Renal cortex interstitium (tissue), 11 donors: Measurements from ENCODE around the gene FMN1. TPM values are rescaled to one million over a fixed set of nuclear protein-coding genes. Genes with fewer than 3 reads are reported as not detected.
"Not testable (repeated sequence)": the region's sequence is repeated elsewhere in the genome, so short reads cannot be mapped to it uniquely, and the experiment has no call there.

ENCODE experiments used
- DNase-seq, 11 donors: peaks; one replicate each; pipeline ENCODE4 v3.0.0-alpha.2; 2013; ENCODE audit warnings: low read depth in 9 of 11, low spot score in 4 of 11; ENCODE audit errors: extremely low read depth in 1 of 11
- polyA plus RNA-seq, 3 donors: library from polyadenylated mRNA; unstranded; fragments of 120-200 nt; gene quantifications; one replicate each; pipeline ENCODE4 v1.2.1, GENCODE V29; 2013; ENCODE audit not compliant: insufficient read length in 3 of 3

FMN1 gene
- polyA plus RNA-seq, 3 donors, result 16.9 to 21.1 (median 19.9) TPM

DNA sequence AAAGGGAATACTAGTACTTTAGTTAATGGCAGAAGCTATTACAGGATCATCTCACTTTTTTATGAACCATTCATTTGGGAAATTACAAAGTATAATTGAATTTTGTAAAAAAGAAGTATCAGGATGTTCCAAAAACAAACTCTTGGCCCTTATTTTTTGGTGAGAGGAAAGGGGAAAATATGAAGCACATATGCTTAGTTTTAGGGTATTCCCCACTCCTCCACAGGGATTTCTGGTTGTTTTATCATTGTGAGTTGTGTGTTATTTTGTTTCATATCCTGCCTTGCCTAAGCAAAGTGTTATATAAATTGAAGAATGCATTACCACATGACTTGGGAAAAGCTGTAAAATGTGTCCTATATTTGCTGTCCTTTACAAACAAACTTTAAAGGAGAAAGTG, 227.0 kb downstream of the FMN1 start:
- DNase-seq, result no peak

DNA sequence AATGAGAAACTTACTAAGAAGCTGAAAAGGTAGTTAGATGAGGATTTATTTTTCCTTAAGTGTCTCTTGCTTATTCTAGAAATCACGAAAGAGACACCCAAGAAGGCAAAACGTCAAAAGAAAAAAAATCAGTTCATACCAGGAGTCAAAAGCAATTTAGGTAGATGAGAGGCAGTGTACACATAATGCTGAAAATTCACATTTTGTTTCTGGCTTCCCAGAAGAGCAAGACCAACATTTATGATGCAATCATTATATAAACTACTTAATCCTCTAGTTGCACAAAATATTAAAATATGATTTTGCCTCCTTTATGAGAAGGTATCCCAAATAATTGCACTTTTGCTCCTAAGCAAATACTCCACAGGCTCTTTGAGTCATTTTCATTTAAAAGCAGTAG, 228.0 kb downstream of the FMN1 start:
- DNase-seq, result no peak

DNA sequence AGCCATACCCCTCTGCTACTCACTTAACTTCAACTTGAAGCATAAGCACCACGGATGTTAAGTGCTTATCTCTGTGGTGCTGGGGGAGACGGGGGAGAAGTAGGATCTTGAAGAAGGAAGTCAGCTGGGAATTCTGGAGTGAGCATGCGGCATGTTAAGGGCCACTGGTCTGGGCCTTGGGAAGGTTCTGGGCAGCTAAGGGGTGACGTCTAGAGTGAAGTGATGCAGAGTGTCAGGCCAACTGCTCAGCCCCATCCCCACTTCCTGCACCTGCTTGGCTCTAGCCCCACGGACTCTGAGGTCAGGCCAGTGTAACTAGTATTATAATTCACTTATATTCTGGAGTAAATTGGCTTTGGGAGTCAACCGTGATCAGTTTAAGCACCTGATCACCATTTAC, 228.6 kb downstream of the FMN1 start:
- no peak for DNase-seq

DNA sequence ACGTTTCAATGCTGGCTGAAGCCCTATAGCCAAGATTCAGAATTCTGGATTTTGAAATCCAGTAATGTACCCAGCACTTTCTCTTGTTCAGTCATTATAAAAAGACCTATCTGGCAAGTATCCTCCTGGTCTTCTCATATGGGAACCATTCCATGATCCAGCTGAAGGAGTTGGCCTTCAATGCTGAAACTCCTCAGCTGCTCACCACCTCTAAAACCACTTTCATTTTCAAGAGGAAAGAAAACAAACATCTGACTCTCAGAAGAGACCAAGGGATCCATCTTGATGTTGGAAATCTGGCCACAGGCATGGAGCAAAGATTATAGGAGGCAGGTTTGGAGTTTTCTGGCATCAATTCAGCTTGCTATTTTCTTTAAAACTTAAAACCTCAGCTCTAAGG, 235.4 kb downstream of the FMN1 start:
- no peak for DNase-seq

DNA sequence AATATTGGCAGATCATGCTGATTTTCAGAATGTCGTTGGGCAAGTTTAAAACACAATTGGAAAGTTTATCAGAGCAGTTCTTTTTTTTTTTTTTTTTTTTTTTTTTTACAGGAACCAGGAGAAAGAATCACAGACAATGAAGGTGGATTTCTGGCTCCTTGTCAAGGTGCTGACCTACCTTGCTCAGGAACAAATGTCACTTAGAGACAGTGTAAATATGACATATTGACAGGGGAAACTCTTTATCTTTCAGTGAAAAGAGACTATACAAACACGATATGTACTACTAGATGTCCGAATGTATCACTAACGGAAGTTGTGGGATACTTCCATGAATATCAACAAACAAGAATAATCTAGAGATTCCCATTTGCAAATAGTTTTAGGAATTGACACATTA, 237.3 kb downstream of the FMN1 start:
- DNase-seq, result no peak

DNA sequence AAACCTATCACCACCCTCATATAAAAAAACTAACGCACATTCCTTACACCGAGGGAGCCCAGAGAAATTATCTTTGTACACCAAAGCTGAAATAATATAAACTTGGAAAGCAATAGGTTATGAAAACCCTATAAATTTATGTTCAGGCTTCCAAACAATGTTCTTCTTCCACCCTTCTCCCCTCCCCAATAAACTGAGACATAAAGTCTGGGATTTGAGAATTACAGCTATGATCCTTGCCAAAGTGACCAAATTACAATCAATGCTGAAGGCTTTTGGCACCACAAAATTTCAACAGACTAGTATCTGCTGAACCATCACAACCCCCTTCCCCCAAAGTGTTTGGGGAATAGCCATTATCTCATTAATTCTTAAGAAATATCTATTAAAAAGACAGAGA, 237.8 kb downstream of the FMN1 start:
- no peak for DNase-seq

DNA sequence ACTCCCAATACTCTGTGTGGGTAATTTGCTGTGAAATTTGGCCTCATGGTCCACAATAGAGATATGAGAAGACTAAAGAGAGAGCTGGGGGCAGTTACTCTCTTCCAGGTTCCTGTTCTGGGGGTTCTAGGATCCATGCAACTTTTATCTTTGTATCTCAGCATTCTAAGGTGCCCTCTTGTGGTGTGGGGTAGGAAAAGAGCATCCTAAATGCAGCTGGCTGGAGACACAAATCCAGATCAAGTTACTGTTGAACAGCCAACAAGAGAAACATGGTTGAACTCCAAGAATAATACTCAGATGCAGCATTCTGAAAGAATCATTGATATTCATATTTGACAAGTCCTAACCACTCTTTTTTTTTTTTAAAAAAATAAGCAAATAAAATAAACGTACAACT, 238.5 kb downstream of the FMN1 start:
- peak in 6 of 11 donors; percentile 23 to 46 (median 30) for DNase-seq

DNA sequence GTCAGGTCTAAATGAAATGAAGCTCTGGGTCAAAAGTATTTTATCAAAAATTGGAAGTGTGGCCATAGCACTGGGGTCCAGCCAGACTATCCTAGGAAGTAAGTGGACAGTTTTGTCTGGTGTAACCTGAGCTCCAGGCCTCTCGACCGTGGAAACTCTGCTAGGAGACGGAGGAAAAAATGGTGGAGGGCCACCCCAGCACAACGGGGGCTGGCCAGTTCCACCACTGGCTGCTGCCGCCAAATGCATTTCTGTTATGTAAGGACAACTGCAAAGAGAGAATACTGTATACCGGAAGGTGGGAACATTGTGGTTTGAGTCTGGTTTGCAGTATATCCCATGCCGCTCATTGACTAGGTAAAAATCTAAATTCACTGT, 241.0 kb downstream of the FMN1 start:
- DNase-seq, result peak in 6 of 11 donors; percentile 3 to 31 (median 16)

DNA sequence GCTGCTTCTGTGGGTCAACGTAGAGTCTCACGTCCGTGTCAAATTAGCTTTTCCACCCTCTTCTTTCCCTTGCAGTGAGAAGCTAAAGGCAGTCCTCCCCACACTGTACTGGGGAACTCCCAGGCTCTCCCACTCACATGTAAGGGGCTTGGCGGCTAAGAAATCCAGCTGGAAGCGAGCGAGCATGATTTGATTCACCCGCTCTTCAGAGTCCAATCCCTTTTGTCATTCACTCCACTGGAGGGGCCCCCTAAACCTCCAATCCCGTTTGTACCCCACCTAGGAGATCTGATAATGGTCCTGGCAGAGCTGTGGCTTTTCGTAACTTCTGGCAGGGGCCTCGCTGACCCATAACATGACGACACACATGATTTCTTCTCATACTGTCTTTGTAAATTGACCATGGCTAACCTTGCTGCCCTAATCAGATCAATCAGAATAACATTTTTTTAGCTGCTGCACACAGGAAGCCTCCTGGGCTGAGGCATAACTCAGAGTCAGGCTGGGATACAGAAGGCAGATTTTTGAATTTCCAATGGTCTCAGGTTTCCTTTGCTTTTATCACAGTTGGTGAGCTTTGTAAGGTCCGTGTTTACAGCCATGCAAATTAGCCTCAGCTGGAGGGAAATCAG, 241.5 kb downstream of the FMN1 start:
- DNase-seq, result peak in 9 of 11 donors; percentile 25 to 53 (median 32)

DNA sequence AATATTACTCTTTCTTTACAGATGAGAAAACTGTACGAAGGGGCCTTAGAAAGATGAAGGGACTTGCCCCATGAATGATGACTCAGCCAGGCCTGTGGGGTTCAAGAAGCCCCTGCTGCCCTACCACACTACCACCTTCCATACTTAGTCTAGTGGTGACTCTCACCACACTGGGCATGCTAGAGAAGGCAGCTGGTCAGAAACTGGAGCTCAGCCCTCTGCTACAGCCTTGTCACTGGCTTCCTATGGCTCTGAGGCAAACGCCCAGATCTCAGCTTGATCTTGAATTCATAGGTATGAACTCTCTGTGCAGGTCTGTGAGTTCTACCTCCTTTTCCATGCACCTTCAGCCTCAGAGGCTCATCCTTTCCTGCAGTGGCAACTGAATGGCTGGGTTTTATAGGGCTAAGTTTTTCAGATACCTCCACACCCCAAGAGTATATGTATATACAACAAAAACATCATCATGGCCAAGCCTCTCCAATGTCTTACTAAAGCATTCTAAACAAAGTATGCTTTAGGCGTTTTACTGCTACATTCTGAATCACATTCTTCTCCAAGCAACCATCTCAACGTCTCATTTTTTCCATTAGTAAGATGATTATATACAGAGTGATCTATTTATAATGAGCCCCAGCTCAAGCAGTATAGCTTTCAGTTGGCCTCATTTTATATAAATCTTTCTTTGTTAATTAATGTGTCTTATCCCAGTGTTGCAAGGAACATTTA, 242.6 kb downstream of the FMN1 start:
- DNase-seq, result no peak

DNA sequence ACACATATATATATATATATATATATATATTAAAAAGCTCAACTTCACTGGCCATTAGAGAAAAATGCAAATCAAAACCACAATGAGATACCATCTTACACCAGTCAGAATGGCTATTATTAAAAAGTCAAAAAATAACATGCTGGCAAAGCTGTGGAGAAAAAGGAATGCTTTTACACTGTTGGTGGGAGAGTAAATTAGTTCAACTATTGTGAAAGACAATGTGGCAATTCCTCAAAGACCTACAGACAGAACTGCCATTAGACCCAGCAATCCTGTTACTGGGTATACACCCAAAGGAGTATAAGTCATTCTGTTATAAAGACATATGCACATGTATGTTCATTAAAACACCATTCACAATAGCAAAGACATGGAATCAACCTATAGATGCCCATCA, 244.5 kb downstream of the FMN1 start:
- not testable (repeated sequence) for DNase-seq

DNA sequence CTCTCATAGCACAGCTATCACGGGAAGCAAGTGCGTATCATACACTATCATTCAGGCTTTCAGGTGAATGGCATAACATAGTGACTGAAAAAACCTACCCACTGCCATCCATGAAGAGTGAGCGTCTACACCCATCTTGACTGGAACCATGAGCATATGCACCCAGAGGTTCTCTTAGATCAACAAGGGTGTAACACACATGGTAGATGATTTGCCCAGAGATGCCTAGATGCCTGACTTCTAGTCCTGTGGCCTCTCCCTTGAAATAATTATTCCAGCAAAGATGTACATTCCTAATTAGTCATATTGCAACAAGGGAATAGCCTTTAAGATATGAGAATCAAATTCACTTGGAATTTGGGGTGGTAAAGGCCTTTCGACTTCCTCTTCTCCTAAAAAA, 248.3 kb downstream of the FMN1 start:
- DNase-seq, result no peak

DNA sequence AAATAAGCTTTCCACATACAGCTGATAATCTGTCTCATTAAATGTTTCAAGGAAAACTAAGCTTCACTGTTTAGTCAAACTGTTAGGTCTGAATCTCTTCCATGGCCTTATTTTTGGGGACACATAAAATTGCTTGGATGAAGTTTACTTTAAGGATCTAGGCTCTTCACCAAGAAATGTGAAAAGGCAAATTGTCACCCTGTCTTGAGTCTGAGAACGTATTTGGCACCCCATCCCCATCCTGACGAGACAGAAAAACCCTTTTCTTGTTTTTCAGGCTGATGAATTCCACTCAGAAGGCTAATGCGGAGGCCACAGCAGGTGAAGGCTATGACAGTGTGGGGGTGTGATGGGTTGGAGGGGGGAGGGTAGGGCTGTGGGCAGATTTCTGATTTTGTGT, 250.1 kb downstream of the FMN1 start:
- no peak for DNase-seq

DNA sequence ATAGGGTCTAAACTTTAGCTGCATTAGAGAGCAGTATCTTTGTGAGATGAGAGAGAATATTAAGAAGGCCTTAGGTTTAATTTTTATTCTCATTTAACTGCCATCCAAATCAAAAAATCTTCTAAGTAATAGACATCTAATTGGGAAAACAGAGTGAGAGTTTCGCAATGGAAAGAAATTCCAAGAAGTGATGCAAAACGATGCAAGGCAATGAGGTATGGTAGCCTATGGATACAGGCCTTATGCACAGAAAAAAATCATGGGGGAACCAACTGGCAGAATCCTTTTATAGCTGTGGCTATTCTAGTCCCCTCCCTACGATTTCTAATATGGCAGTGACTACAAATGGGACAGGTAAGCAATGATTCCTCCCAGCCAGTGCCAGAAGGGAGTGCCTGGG, 250.8 kb downstream of the FMN1 start:
- DNase-seq, result no peak

DNA sequence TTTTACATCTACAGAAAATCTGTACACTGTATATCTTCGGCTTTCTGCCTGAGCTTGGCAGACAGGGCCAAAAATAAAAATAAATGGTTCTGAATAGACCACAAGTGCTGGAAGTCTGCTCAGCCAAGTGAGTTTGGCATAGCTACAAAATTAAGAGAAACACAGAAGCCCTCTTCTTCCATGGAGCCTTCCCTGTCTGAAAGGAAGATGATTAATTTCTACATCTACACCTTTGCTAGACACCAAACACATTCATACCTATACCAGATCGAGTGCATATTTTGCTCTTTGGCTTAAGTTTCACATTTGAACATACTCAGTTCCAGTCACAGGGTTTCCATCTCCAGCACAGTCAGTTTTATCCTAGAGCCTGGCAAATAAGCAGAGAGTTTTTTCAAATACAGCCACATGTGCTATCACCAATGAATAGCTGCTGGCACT, 252.1 kb downstream of the FMN1 start:
- DNase-seq, result no peak

DNA sequence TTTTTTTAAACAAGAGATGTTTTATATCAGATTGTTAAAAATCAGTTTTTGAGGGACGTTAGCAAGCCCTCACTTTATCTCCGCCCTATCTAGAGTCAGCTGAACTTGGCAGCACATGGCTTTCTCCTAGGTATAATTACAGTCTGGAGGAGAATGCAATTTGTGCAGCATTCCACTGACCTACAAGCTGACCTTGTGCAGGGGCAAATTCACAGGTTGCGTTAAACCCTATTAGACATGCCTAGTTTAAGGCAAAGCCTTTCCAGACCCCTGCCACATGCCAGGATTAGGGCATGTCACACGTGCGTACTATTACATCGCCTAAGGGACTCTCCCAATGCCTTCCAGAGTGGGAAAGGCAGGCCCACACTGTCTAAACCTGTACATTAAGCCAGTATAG, 252.7 kb downstream of the FMN1 start:
- DNase-seq, result no peak

DNA sequence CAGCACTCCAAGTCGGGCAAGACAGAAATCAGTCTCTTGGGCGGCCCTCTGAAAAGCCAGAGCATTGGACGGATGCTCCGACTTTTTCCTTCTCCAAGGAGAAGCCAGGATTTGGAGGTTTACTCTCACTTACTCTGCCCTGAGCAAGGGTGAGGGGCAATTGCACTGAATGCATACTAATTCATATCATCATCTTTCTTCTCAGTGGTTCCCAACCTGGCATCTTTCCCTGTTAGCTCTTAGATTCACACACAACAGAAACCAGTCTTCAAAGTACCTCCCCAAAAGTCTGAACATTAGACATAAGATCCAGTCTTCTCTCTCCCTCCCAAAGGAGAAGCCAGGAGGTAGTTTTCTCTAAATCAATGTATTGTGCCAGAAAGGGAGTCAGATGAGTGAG, 257.5 kb downstream of the FMN1 start:
- DNase-seq, result no peak

DNA sequence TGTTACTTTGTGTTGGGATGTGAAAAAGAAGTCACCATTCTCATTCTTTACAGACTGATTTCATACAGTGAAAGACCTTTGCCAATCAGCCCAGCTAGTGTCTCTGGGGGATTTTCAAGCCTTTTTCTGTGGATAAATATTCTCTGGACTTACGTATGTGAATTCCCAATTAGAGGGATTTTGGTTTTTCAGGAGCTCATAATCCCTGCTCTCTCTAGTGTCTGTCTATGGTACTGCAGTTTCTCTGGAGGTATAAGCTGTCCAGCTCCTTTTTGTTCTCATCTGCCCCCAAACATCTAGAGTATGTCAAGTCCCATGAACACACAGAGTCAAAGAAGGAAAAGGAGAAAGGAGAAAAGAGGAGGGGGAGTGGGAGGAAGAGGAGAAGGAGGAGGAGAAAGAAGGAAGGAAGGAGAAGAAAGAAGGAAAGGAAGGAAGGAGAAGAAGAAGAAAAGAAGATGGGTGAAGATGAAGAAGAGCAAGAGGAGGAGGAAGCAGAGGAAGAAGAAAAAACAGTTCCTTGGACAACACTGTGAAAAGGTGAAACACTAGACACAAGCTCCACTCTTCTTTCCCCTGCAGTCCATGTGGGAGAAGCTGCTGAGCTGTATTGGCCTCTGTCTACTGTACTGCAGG, 258.1 kb downstream of the FMN1 start:
- DNase-seq, result no peak

DNA sequence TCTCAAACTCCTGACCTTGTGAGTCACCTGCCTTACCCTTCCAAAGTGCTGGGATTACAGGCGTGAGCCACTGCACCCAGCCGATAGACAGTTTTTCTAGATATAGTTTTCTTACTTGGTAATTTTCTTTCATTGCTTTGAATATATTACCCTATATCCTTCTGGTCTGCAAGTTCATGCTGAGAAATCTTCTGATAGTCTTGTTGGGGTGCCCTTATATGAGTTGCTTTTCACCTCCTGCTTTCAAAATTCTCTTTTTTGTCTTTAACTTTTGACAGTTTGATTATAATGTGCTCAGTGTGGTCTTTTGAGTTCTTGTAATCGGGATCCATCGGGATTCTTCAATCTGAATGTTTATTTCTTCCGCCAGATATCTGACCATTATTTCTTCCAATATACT, 259.4 kb downstream of the FMN1 start:
- no peak for DNase-seq

DNA sequence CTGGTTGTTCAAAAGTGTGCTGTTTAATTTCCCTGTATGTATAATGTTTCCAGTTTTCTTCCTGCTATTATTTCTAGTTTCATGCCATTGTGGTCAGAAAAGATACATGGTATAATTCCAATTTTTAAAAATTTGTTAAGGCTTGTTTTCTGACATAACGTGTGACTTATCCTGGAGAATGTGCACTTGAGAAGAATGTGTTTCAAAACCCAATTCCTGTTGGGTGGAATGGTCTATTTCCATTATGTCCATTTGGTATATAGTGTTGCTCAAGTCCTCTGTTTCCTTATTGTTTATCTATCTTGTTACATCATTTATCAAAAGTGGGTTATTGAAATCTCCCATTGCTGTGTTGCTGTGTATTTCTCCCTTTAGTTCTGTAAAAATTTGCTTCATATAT, 261.3 kb downstream of the FMN1 start:
- DNase-seq, result no peak

DNA sequence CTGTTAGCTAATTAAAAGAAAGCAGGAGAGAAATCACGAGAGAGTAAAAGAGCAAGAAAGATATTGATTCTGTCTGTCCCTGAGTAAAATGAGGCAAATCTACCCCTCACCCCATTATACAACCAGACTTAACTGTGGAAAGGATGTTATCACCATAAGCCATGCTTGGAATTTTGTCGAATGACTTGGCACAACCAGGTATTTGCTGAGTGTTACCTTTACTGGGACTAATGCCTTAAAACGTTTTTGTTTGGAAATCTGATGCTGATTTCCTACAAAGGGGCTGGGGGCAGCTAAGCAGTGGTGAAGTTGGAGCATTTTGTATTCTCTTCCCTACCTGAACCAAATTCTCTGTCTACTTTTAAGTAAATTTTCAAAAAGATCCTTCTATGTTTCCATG, 265.6 kb downstream of the FMN1 start:
- DNase-seq, result no peak
